Hepatocyte (in vitro differentiated cells): ENCODE data around the gene ATG101. TPM values are rescaled to one million over a fixed set of nuclear protein-coding genes. Genes with fewer than 3 reads are reported as not detected.

Experiments used
- DNase-seq: peaks from one replicate; pipeline ENCODE4 v3.0.0-alpha.2; 2016; ENCODE audit warnings: low spot score
- H2AFZ ChIP-seq: fragments of 200-600 bp; sonication (generic); 2 replicates; pipeline ENCODE4 v1.6.0; 2016; ENCODE audit warnings: antibody characterized with exemption, mild to moderate bottlenecking
- H3K27ac ChIP-seq: fragments of 200-600 bp; sonication (generic); 2 replicates; pipeline ENCODE4 v1.5.1; 2016; ENCODE audit warnings: mild to moderate bottlenecking
- H3K27me3 ChIP-seq: fragments of 200-600 bp; sonication (generic); 2 replicates; pipeline ENCODE4 v1.6.1; 2016
- H3K36me3 ChIP-seq: fragments of 200-600 bp; sonication (generic); replicated peaks from 2 replicates; pipeline ENCODE4 v1.5.1; 2016; ENCODE audit warnings: low read depth; ENCODE audit not compliant: insufficient read depth
- H3K4me1 ChIP-seq: fragments of 200-600 bp; sonication (generic); 2 replicates; pipeline ENCODE4 v1.5.1; 2016; ENCODE audit warnings: mild to moderate bottlenecking, moderate library complexity; ENCODE audit not compliant: insufficient read depth
- H3K4me2 ChIP-seq: fragments of 200-600 bp; sonication (generic); 2 replicates; pipeline ENCODE4 v1.6.0; 2016
- H3K4me3 ChIP-seq: fragments of 200-600 bp; sonication (generic); 2 replicates; pipeline ENCODE4 v1.5.1; 2016; ENCODE audit warnings: mild to moderate bottlenecking
- H3K79me2 ChIP-seq: fragments of 200-600 bp; sonication (generic); 2 replicates; pipeline ENCODE4 v1.6.0; 2017; ENCODE audit warnings: mild to moderate bottlenecking
- H3K9me2 ChIP-seq: fragments of 200-600 bp; sonication (generic); replicated peaks from 2 replicates; pipeline ENCODE4 v1.6.0; 2017; ENCODE audit warnings: mild to moderate bottlenecking; ENCODE audit not compliant: insufficient read depth
- H3K9me3 ChIP-seq: fragments of 200-600 bp; sonication (generic); 2 replicates; pipeline ENCODE4 v1.5.1; 2016; ENCODE audit warnings: low read depth, mild to moderate bottlenecking
- H4K20me1 ChIP-seq: fragments of 200-600 bp; sonication (generic); 2 replicates; pipeline ENCODE4 v1.6.0; 2016; ENCODE audit warnings: mild to moderate bottlenecking; ENCODE audit not compliant: insufficient read depth, poor library complexity, severe bottlenecking
- CTCF ChIP-seq: fragments of 200-600 bp; sonication (generic); IDR thresholded peaks from 2 replicates; pipeline ENCODE4 v1.5.1; 2016; ENCODE audit warnings: antibody characterized with exemption, mild to moderate bottlenecking; ENCODE audit not compliant: poor library complexity
- EZH2 ChIP-seq: fragments of 200-600 bp; sonication (generic); IDR thresholded peaks from 2 replicates; pipeline ENCODE4 v1.6.1; 2016; ENCODE audit warnings: antibody characterized with exemption, mild to moderate bottlenecking, borderline replicate concordance
- EZH2phosphoT487 ChIP-seq: fragments of 200-600 bp; sonication (generic); IDR thresholded peaks from one replicate; pipeline ENCODE4 v1.6.1; 2018; ENCODE audit warnings: antibody characterized with exemption, mild to moderate bottlenecking, low read depth, moderate library complexity; ENCODE audit not compliant: unreplicated experiment, severe bottlenecking
- WGBS: methylation state at CpG from one replicate; pipeline ENCODE4 v1.1.6; 2016; ENCODE audit warnings: low lambda C conversion rate; ENCODE audit errors: missing lambda C conversion rate; 5-methylcytosine and 5-hydroxymethylcytosine counted together
- polyA plus RNA-seq: library from polyadenylated mRNA; unstranded; fragments of >200 nt; fragmentation: Nextera tagmentation; extraction: Ambion mirVana; gene quantifications from 2 replicates; pipeline ENCODE4 v1.2.1, GENCODE V29; 2016
- total RNA-seq: library from RNA; depleted of rRNA; stranded (reverse); fragments of >200 nt; gene quantifications from 2 replicates; pipeline ENCODE4 v1.2.3, GENCODE V29; 2014

ATG101 gene
- total and polyA plus RNA-seq, 2 experiments from 2014 or later = 57.7 to 61.6 TPM

GRCh38 chr12:52063981-52064649 lies 5.7 kb upstream of the ATG101 start:
- no peak for TF ChIP-seq EZH2phosphoT487
- no peak for TF ChIP-seq EZH2
- TF ChIP-seq CTCF = no peak
- no peak overlapping the region for H3K4me3 ChIP-seq
- peaks cover 12% of the 10 kb centered on the region for H3K27me3 ChIP-seq
- H2AFZ ChIP-seq = no peak overlapping the region
- H3K4me2 ChIP-seq = no peak overlapping the region
- no peaks in the 10 kb centered on the region for H3K4me1 ChIP-seq
- DNase-seq = no peak
- no peaks in the 10 kb centered on the region for H4K20me1 ChIP-seq
- no peak overlapping the region for H3K27ac ChIP-seq
- no peaks in the 10 kb centered on the region for H3K79me2 ChIP-seq
- 79% methylated on average over 12 of the region's 12 CpGs for WGBS
- H3K36me3 ChIP-seq = no peaks in the 10 kb centered on the region
- H3K9me2 ChIP-seq = no peaks in the 10 kb centered on the region
- H3K9me3 ChIP-seq = no peaks in the 10 kb centered on the region

GRCh38 chr12:52066346-52067080 lies 3.3 kb upstream of the ATG101 start:
- H4K20me1 ChIP-seq = peaks cover 4% of the 10 kb centered on the region
- H3K4me3 ChIP-seq = no peak overlapping the region
- no peaks in the 10 kb centered on the region for H3K9me3 ChIP-seq
- no peak overlapping the region for H2AFZ ChIP-seq
- H3K27ac ChIP-seq = no peak overlapping the region
- H3K36me3 ChIP-seq = no peaks in the 10 kb centered on the region
- peaks cover 16% of the 10 kb centered on the region for H3K79me2 ChIP-seq
- DNase-seq = no peak
- no peaks in the 10 kb centered on the region for H3K9me2 ChIP-seq
- WGBS = 62% methylated on average over 8 of the region's 8 CpGs
- peaks cover 12% of the 10 kb centered on the region for H3K27me3 ChIP-seq
- no peak overlapping the region for H3K4me2 ChIP-seq
- TF ChIP-seq EZH2 = no peak
- TF ChIP-seq EZH2phosphoT487 = no peak
- TF ChIP-seq CTCF = no peak
- peaks cover 8% of the 10 kb centered on the region for H3K4me1 ChIP-seq

GRCh38 chr12:52067081-52067374 lies 2.8 kb upstream of the ATG101 start:
- Histone ChIP-seq H3K9me3 (no peaks in the 10 kb centered on the region), H2AFZ (no peak overlapping the region), H3K79me2 (peaks cover 21% of the 10 kb centered on the region), H3K4me1 (peaks cover 8% of the 10 kb centered on the region), H3K4me2 (no peak overlapping the region), H3K4me3 (no peak overlapping the region), H4K20me1 (peaks cover 7% of the 10 kb centered on the region), H3K9me2 (no peaks in the 10 kb centered on the region), H3K27me3 (peaks cover 12% of the 10 kb centered on the region), H3K36me3 (no peaks in the 10 kb centered on the region), H3K27ac (no peak overlapping the region)
- TF ChIP-seq CTCF = no peak
- TF ChIP-seq EZH2phosphoT487 = no peak
- TF ChIP-seq EZH2 = no peak
- no peak for DNase-seq
- WGBS = 80% methylated on average over 3 of the region's 3 CpGs
